ENCODE results near the gene APEX1.

- TF ChIP-seq CTCF (conservative IDR thresholded peaks at IDR 0.05): peak; percentile 68
- TF ChIP-seq EZH2 (IDR thresholded peaks at IDR 0.05; ENCODE audit: low read depth): no peak
Observed at GRCh38 chr14:20415782-20416206, 39.2 kb upstream of the APEX1 start.

All from PC-9 (cell line).